K562 (cell line): ENCODE data around the gene SHISAL1.

ENCODE experiments used
- HCFC1 ChIP-seq: IDR thresholded peaks from 2 replicates; pipeline ENCODE4 v1.6.1; 2012; ENCODE audit warnings: low read depth, low read length, improper control_type of control experiment
- JUND ChIP-seq, 2 experiments: IDR thresholded peaks; 2 replicates in 1 of 2; 3 replicates in 1 of 2; pipeline ENCODE4 v1.6.1; 2011; ENCODE audit warnings: borderline replicate concordance in 2 of 2, low read depth in 2 of 2, low read length in 2 of 2, improper control_type of control experiment in 1 of 2, missing biosample characterization in 1 of 2, missing genetic modification characterization in 1 of 2, missing genetic modification reagents in 1 of 2
- POLR2B ChIP-seq: fragments of 450-650 bp; IDR thresholded peaks from 2 replicates; pipeline ENCODE4 v1.6.1; 2018; ENCODE audit warnings: low read depth; ENCODE audit not compliant: partially characterized antibody
- RFX5 ChIP-seq: IDR thresholded peaks from 2 replicates; pipeline ENCODE4 v1.6.1; 2011; ENCODE audit warnings: low read depth, mild to moderate bottlenecking, improper control_type of control experiment, low read length

GRCh38 chr22:44347549-44347948 is 34.8 kb upstream of the SHISAL1 start:
- no peak for TF ChIP-seq RFX5
- no peak for TF ChIP-seq POLR2B
- TF ChIP-seq HCFC1, result no peak
- no peak for TF ChIP-seq JUND (IDR thresholded peaks at IDR 0.05; ENCODE audit: borderline replicate concordance, low read depth, low read length)
- no peak for TF ChIP-seq JUND (tag; IDR thresholded peaks at IDR 0.05; ENCODE audit: borderline replicate concordance, low read depth, low read length)
